ENCODE measurements around the gene PRR4.

DNA sequence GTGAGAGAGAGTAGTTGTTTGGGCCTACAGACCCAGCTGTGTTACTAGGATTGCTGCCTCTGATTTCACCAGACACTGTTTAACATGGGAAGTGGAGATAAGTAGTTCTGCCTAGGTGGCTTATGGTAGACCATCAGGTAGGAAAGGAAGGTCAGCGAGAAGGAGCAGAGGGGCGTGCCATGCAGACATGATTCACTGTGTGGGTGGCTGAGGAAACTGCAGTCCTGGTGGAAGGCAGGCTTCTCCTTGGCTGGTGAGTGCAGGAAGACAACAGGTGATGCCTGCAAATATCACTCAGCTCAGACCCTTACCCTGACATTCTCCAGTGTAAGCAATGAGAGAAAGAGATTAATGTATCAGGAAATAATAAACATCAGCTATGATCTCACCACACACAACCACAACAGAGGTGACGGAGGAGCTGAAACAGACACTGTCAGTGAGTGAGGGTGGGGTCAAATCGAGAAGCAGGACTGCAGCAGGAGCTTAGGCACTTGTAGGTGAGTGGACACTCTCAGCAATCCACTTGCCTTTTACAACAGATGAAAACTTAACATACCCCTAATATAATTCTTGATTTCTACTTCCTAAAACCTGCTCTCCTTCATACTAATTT is 2.1 kb upstream of the PRR4 start:
- TF ChIP-seq, protein P1, sequence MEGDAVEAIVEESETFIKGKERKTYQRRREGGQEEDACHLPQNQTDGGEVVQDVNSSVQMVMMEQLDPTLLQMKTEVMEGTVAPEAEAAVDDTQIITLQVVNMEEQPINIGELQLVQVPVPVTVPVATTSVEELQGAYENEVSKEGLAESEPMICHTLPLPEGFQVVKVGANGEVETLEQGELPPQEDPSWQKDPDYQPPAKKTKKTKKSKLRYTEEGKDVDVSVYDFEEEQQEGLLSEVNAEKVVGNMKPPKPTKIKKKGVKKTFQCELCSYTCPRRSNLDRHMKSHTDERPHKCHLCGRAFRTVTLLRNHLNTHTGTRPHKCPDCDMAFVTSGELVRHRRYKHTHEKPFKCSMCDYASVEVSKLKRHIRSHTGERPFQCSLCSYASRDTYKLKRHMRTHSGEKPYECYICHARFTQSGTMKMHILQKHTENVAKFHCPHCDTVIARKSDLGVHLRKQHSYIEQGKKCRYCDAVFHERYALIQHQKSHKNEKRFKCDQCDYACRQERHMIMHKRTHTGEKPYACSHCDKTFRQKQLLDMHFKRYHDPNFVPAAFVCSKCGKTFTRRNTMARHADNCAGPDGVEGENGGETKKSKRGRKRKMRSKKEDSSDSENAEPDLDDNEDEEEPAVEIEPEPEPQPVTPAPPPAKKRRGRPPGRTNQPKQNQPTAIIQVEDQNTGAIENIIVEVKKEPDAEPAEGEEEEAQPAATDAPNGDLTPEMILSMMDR (conservative IDR thresholded peaks at IDR 0.05): no peak
- TF ChIP-seq ZFX (IDR thresholded peaks at IDR 0.05): no peak

Measured in C4-2B (cell line).